IMR-90 (cell line): ENCODE measurements around the gene RPL19. TPM values are rescaled to one million over a fixed set of nuclear protein-coding genes. Genes with fewer than 3 reads are reported as not detected.

Experiments used
- ATAC-seq: fragments of 200-7000 bp; cut with Tn5 transposase; 2 replicates; pipeline ENCODE4 v1.9.1; 2020; ENCODE audit warnings: low read depth, mild to moderate bottlenecking, moderate library complexity
- BruUV-seq: library from RNA; stranded (reverse); fragments of 400-500 nt; replicated peaks from 2 replicates; lab custom pipeline; 2021; lab: Mats Ljungman, UMichigan
- CTCF ChIA-PET: fragments of 300-600 bp; formaldehyde crosslinking; extraction: SDS; loops from one replicate; lab custom pipeline; 2021; ENCODE audit warnings: antibody characterized with exemption; lab: Yijun Ruan, JAX
- POLR2A ChIA-PET: fragments of 300-600 bp; sonication (Branson Sonifier 250); formaldehyde crosslinking; loops from one replicate; lab custom pipeline; 2022; ENCODE audit warnings: antibody characterized with exemption; ENCODE audit not compliant: unreplicated experiment; lab: Charles Lee
- DNase-seq: peaks from one replicate; pipeline ENCODE4 v3.0.0; 2013
- H2AFZ ChIP-seq: replicated peaks from 2 replicates; pipeline ENCODE3; 2013; ENCODE audit warnings: low read length, mild to moderate bottlenecking; ENCODE audit not compliant: poor library complexity
- H2AK5ac ChIP-seq: 2 replicates; pipeline ENCODE4 v1.6.1; 2013; ENCODE audit warnings: low read depth, low read length, inconsistent platforms
- H2AK9ac ChIP-seq: replicated peaks from 2 replicates; pipeline ENCODE3; 2013; ENCODE audit warnings: mild to moderate bottlenecking, low read depth, low read length, moderate library complexity; ENCODE audit not compliant: poor library complexity
- H2BK120ac ChIP-seq: 2 replicates; pipeline ENCODE4 v1.6.1; 2013; ENCODE audit warnings: low read depth, low read length, inconsistent platforms
- H2BK15ac ChIP-seq: 3 replicates; pipeline ENCODE4 v1.6.1; 2013; ENCODE audit warnings: low read depth, low read length, inconsistent platforms
- H2BK20ac ChIP-seq: 2 replicates; pipeline ENCODE4 v1.6.1; 2013; ENCODE audit warnings: low read depth, mild to moderate bottlenecking, inconsistent platforms, low read length, moderate library complexity
- H2BK5ac ChIP-seq: 2 replicates; pipeline ENCODE4 v1.6.1; 2013; ENCODE audit warnings: mild to moderate bottlenecking, low read depth, low read length, inconsistent platforms; ENCODE audit not compliant: poor library complexity, severe bottlenecking
- H3K14ac ChIP-seq: replicated peaks from 2 replicates; pipeline ENCODE4 v1.6.1; 2013; ENCODE audit warnings: low read depth, low read length, inconsistent platforms
- H3K18ac ChIP-seq: 2 replicates; pipeline ENCODE4 v1.6.1; 2013; ENCODE audit warnings: low read depth, low read length, control low read depth
- H3K23ac ChIP-seq: 2 replicates; pipeline ENCODE4 v1.6.1; 2013; ENCODE audit warnings: low read depth, low read length, inconsistent platforms
- H3K27ac ChIP-seq: 2 replicates; pipeline ENCODE4 v1.5.1; 2013; ENCODE audit warnings: mild to moderate bottlenecking, control low read depth, low read length; ENCODE audit not compliant: insufficient read depth
- H3K27me3 ChIP-seq: 2 replicates; pipeline ENCODE4 v1.6.1; 2013; ENCODE audit warnings: low read length; ENCODE audit not compliant: control insufficient read depth, insufficient read depth
- H3K36me3 ChIP-seq: 2 replicates; pipeline ENCODE4 v1.6.1; 2013; ENCODE audit warnings: low read length, mixed read lengths; ENCODE audit not compliant: control insufficient read depth, insufficient read depth
- H3K4ac ChIP-seq: 2 replicates; pipeline ENCODE4 v1.6.1; 2013; ENCODE audit warnings: low read depth, low read length, inconsistent platforms
- H3K4me1 ChIP-seq: 2 replicates; pipeline ENCODE4 v1.6.1; 2013; ENCODE audit warnings: low read length, mixed read lengths; ENCODE audit not compliant: control insufficient read depth, insufficient read depth
- H3K4me2 ChIP-seq: 2 replicates; pipeline ENCODE4 v1.6.1; 2013; ENCODE audit warnings: low read depth, mild to moderate bottlenecking, control low read depth, low read length, moderate library complexity
- H3K4me3 ChIP-seq: 2 replicates; pipeline ENCODE4 v1.5.1; 2013; ENCODE audit warnings: low read depth, mild to moderate bottlenecking, control low read depth, low read length, moderate library complexity; ENCODE audit not compliant: insufficient read depth
- H3K56ac ChIP-seq: 2 replicates; pipeline ENCODE4 v1.6.1; 2013; ENCODE audit warnings: low read length, inconsistent platforms; ENCODE audit not compliant: insufficient read depth; ENCODE audit errors: extremely low read depth
- H3K79me1 ChIP-seq, 2 experiments: 2 replicates each; pipeline ENCODE4 v1.6.1; 2013; ENCODE audit warnings: low read length in 2 of 2, inconsistent platforms in 1 of 2, low read depth in 1 of 2
- H3K9ac ChIP-seq: 2 replicates; pipeline ENCODE4 v1.6.1; 2013; ENCODE audit warnings: low read depth, low read length, control low read depth
- H3K9me1 ChIP-seq: 2 replicates; pipeline ENCODE4 v1.6.1; 2013; ENCODE audit warnings: low read length, inconsistent platforms; ENCODE audit not compliant: insufficient read depth
- H3K9me3 ChIP-seq: 2 replicates; pipeline ENCODE4 v1.6.1; 2013; ENCODE audit warnings: low read length; ENCODE audit not compliant: control insufficient read depth, insufficient read depth
- H4K20me1 ChIP-seq: 2 replicates; pipeline ENCODE4 v1.6.1; 2013; ENCODE audit warnings: low read length, inconsistent platforms; ENCODE audit not compliant: insufficient read depth
- H4K5ac ChIP-seq: 2 replicates; pipeline ENCODE4 v1.6.1; 2013; ENCODE audit warnings: mild to moderate bottlenecking, low read depth, low read length, control low read depth
- H4K8ac ChIP-seq, 2 experiments: 2 replicates each; pipeline ENCODE4 v1.6.1; 2013; ENCODE audit warnings: low read depth in 2 of 2, low read length in 2 of 2, control low read depth in 1 of 2, inconsistent platforms in 1 of 2
- H4K91ac ChIP-seq: 2 replicates; pipeline ENCODE4 v1.6.1; 2013; ENCODE audit warnings: low read depth, low read length, inconsistent platforms; ENCODE audit not compliant: insufficient read depth
- BHLHE40 ChIP-seq: fragments of 150-350 bp; IDR thresholded peaks from 2 replicates; pipeline ENCODE4 v1.6.1; 2016; ENCODE audit warnings: mild to moderate bottlenecking, low read depth, low read length
- CEBPB ChIP-seq: IDR thresholded peaks from 2 replicates; pipeline ENCODE4 v1.6.1; 2012; ENCODE audit warnings: low read depth, low read length, improper control_type of control experiment
- CTCF ChIP-seq: conservative IDR thresholded peaks from 2 replicates; pipeline ENCODE4 v1.5.1; 2012; ENCODE audit warnings: mild to moderate bottlenecking, low read depth, low read length, improper control_type of control experiment
- ELK1 ChIP-seq: fragments of 150-350 bp; IDR thresholded peaks from 2 replicates; pipeline ENCODE4 v1.6.1; 2016; ENCODE audit warnings: low read depth, mild to moderate bottlenecking, low read length, moderate library complexity, borderline replicate concordance
- FOS ChIP-seq: fragments of 150-350 bp; IDR thresholded peaks from 2 replicates; pipeline ENCODE4 v1.6.1; 2016; ENCODE audit warnings: low read depth, low read length
- MAFK ChIP-seq: IDR thresholded peaks from 2 replicates; pipeline ENCODE4 v1.6.1; 2012; ENCODE audit warnings: low read depth, low read length, improper control_type of control experiment
- MAZ ChIP-seq: IDR thresholded peaks from 2 replicates; pipeline ENCODE4 v1.6.1; 2012; ENCODE audit warnings: low read depth, mild to moderate bottlenecking, low read length, improper control_type of control experiment, moderate library complexity, borderline replicate concordance
- POLR2A ChIP-seq: IDR thresholded peaks from 2 replicates; pipeline ENCODE4 v1.6.1; 2012; ENCODE audit warnings: mild to moderate bottlenecking, low read depth, low read length
- RAD21 ChIP-seq: IDR thresholded peaks from 2 replicates; pipeline ENCODE4 v1.6.1; 2012; ENCODE audit warnings: low read length, improper control_type of control experiment
- RCOR1 ChIP-seq: IDR thresholded peaks from 2 replicates; pipeline ENCODE4 v1.6.1; 2012; ENCODE audit warnings: mild to moderate bottlenecking, low read length, improper control_type of control experiment; ENCODE audit not compliant: insufficient replicate concordance
- RFX5 ChIP-seq: IDR thresholded peaks from 2 replicates; pipeline ENCODE4 v1.8.0; 2012; ENCODE audit warnings: low read depth, mild to moderate bottlenecking, low read length, moderate library complexity
- SMC3 ChIP-seq: fragments of 150-350 bp; IDR thresholded peaks from 2 replicates; pipeline ENCODE4 v1.6.1; 2016; ENCODE audit warnings: low read depth, mild to moderate bottlenecking, antibody characterized with exemption, low read length, moderate library complexity
- WGBS, 2 experiments: methylation state at CpG; one replicate each; pipeline versions ENCODE4 v1.1.5 to v1.1.7; 2013; ENCODE audit warnings: missing lambda C conversion rate in 2 of 2; ENCODE audit not compliant: insufficient read length in 1 of 2; ENCODE audit errors: extremely low coverage in 2 of 2; 5-methylcytosine and 5-hydroxymethylcytosine counted together
- dilution Hi-C: fragments of 300-500 bp; cut with HindIII; formaldehyde crosslinking; loops from one replicate; pipeline ENCODE4 v1.14.3; 2018; ENCODE audit warnings: low sequenced_read_pairs; ENCODE audit not compliant: unreplicated experiment
- in situ Hi-C: fragments of 300-500 bp; cut with MboI; formaldehyde crosslinking; loops from 3 replicates; pipeline ENCODE4 v1.14.3; 2019; ENCODE audit warnings: low sequenced_read_pairs, inconsistent platforms, mixed read lengths
- intact Hi-C: fragments of 100-400 bp; cut with micrococcal nuclease; formaldehyde crosslinking; loops from 2 replicates; pipeline ENCODE4 v1.10.0; 2022
- polyA plus RNA-seq, 3 experiments: library from polyadenylated mRNA; depleted of rRNA; stranded (reverse); fragments of >200 nt; gene quantifications; 2 replicates each; pipeline ENCODE4 v1.2.3, GENCODE V29; 2012; ENCODE audit warnings: low replicate concordance in 1 of 3
- total RNA-seq: library from RNA; depleted of rRNA; stranded (reverse); fragments of >200 nt; gene quantifications from 2 replicates; pipeline ENCODE4 v1.2.3, GENCODE V29; 2012

RPL19 gene
- total and polyA plus RNA-seq, 2 of the 4 experiments (the other 2 are of a cell fraction), result 2,101 to 2,466 TPM

- in situ Hi-C loops, result no loop called here
- Histone ChIP-seq H3K14ac (peak overlapping the region; percentile 61; the same call in 1 of the 2 replicates), H2BK5ac (peak overlapping the region; percentile 59), H4K20me1 (peaks cover 35% of the 10 kb centered on the region), H3K4me1 (peaks cover 23% of the 10 kb centered on the region), H2BK20ac (no peak overlapping the region), H3K27ac (peak overlapping the region; percentile 58), H3K4ac (peak overlapping the region; percentile 83), H3K36me3 (peaks cover 28% of the 10 kb centered on the region), H3K9ac (peak overlapping the region; percentile 84), H2AFZ (peak overlapping the region; percentile 85), H2BK15ac (no peak overlapping the region; the same call in 2 of the 3 replicates), H2AK9ac (peak overlapping the region; percentile 98), H4K8ac (peak overlapping the region; percentile 2 to 38; a peak in 2 of 4 replicates), H3K9me3 (no peaks in the 10 kb centered on the region), H3K18ac (no peak overlapping the region), H3K4me2 (peak overlapping the region; percentile 91), H4K91ac (peak overlapping the region; percentile 58; the same call in 1 of the 2 replicates), H2BK120ac (0 out of 2 replicates have a peak overlapping the region, but pooled peaks have one; percentile 14), H3K79me1 (peaks cover 40 to 75% of the 10 kb centered on the region in 2 experiments), H3K27me3 (no peaks in the 10 kb centered on the region), H3K56ac (0 out of 2 replicates have a peak overlapping the region, but pooled peaks have one; percentile 10), H3K4me3 (peak overlapping the region; percentile 88), H3K9me1 (peaks cover 26% of the 10 kb centered on the region), H4K5ac (no peak overlapping the region), H3K23ac (peak overlapping the region; percentile 64; the same call in 1 of the 2 replicates), H2AK5ac (peak overlapping the region; percentile 78; the same call in 1 of the 2 replicates)
- no peak for DNase-seq
- WGBS, 2 experiments, result 3% methylated on average over 6 of the region's 30 CpGs; no CpG with 5 or more reads in 1 of the 2 experiments
- dilution Hi-C loops, result no loop called here
- intact Hi-C loops, result no loop called here
- no TSS peak for BruUV-seq
- peak; percentile 1 for ATAC-seq
- POLR2A ChIA-PET, result no interaction called here
- CTCF ChIA-PET, result no interaction called here
- TF ChIP-seq RFX5 (no peak), BHLHE40 (no peak), SMC3 (no peak), ELK1 (no peak), MAZ (no peak), RCOR1 (no peak), MAFK (no peak), POLR2A (no peak), RAD21 (no peak), CTCF (no peak), CEBPB (no peak), FOS (no peak)
Measured at GRCh38 chr17:39196808-39197291, 3.2 kb upstream of the RPL19 start.
